Measurements from ENCODE around the gene HLA-C. TPM values are rescaled to one million over a fixed set of nuclear protein-coding genes. Genes with fewer than 3 reads are reported as not detected.
A peak's percentile ranks its signal among the peaks of the same experiment; 100 is the strongest.

The HLA-C gene
- total RNA-seq, 1 experiment from 2014 or later, result 170 TPM

DNA sequence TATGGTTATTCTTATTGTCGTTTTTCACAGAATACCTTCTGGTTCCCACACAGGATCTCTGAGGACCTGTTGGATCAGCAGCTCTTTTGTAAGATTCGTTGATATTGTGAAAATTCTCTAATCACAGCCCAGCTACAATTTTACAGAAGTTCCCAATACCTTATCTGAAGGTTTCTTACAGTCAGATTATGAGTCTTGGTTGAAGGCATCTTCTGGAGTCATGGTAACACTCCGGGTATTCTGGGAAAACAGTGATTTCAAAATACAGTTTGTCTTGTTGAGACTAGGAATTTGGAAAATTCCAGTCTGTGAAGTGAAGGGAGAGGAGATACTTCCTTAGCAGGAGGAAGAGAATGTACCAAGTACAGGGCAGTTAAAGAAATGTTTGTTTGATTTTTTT lies 22.2 kb upstream of the HLA-C start:
- intact Hi-C loops (cut with micrococcal nuclease; ENCODE audit: unreplicated experiment) (no loop called here), in situ Hi-C loops (cut with HindIII; ENCODE audit: low pct_unique_long_range_greater_than_20kb, low sequenced_read_pairs) (no loop called here)
- ATAC-seq (no peak), DNase-seq (ENCODE audit: low read depth, low spot score) (no peak)
- POLR2A ChIA-PET, result no interaction called here
- CTCF ChIA-PET, result no interaction called here
- Histone ChIP-seq H3K9me3 (ENCODE audit: control insufficient read depth, insufficient read depth, low read depth, low read length) (no peaks in the 10 kb centered on the region), H3K27me3 (ENCODE audit: control insufficient read depth, insufficient read depth, low read length) (peaks cover 18% of the 10 kb centered on the region), H3K4me1 (ENCODE audit: control insufficient read depth, insufficient read depth, low read length) (no peaks in the 10 kb centered on the region), H3K4me3 (ENCODE audit: low read depth in 2 of 2, low read length in 2 of 2) (no peak overlapping the region), H3K27ac (ENCODE audit: low read length) (no peak overlapping the region), H3K36me3 (ENCODE audit: control insufficient read depth, insufficient read depth, low read length) (no peaks in the 10 kb centered on the region)
- no TSS peak for BruUV-seq (replicated peaks)
- TF ChIP-seq POLR2AphosphoS5 (IDR thresholded peaks at IDR 0.05; ENCODE audit: low read depth, low read length), result no peak

DNA sequence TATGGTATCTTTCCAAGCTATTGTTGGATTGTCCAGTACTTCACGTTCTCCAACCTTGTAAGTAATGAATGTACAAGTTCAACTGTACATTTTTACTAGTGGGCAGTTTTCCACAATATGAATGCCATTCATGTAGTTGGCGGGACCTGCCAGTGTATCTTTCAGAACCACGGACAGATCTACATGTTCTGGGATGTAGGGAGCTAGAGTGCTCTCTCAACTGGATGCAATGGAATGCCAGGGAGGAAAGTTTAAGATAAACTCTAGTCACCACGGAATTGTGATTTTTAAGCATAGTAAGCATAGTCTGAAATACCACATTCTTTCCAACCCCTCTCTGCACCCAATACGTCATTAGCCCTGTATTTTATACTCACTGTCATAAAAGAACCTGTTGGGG lies 21.5 kb upstream of the HLA-C start:
- DNase-seq (ENCODE audit: low read depth, low spot score), result no peak
- H3K27me3 ChIP-seq (ENCODE audit: control insufficient read depth, insufficient read depth, low read length), result peaks cover 18% of the 10 kb centered on the region
- H3K4me1 ChIP-seq (ENCODE audit: control insufficient read depth, insufficient read depth, low read length), result no peaks in the 10 kb centered on the region
- intact Hi-C loops (cut with micrococcal nuclease; ENCODE audit: unreplicated experiment), result no loop called here
- POLR2A ChIA-PET, result no interaction called here
- CTCF ChIA-PET, result no interaction called here
- no TSS peak for BruUV-seq (replicated peaks)
- H3K36me3 ChIP-seq (ENCODE audit: control insufficient read depth, insufficient read depth, low read length), result no peaks in the 10 kb centered on the region
- in situ Hi-C loops (cut with HindIII; ENCODE audit: low pct_unique_long_range_greater_than_20kb, low sequenced_read_pairs), result no loop called here
- ATAC-seq, result no peak
- no peak for TF ChIP-seq TCF7L2 (IDR thresholded peaks at IDR 0.05; ENCODE audit: low read depth, low read length)
- TF ChIP-seq, protein P1, sequence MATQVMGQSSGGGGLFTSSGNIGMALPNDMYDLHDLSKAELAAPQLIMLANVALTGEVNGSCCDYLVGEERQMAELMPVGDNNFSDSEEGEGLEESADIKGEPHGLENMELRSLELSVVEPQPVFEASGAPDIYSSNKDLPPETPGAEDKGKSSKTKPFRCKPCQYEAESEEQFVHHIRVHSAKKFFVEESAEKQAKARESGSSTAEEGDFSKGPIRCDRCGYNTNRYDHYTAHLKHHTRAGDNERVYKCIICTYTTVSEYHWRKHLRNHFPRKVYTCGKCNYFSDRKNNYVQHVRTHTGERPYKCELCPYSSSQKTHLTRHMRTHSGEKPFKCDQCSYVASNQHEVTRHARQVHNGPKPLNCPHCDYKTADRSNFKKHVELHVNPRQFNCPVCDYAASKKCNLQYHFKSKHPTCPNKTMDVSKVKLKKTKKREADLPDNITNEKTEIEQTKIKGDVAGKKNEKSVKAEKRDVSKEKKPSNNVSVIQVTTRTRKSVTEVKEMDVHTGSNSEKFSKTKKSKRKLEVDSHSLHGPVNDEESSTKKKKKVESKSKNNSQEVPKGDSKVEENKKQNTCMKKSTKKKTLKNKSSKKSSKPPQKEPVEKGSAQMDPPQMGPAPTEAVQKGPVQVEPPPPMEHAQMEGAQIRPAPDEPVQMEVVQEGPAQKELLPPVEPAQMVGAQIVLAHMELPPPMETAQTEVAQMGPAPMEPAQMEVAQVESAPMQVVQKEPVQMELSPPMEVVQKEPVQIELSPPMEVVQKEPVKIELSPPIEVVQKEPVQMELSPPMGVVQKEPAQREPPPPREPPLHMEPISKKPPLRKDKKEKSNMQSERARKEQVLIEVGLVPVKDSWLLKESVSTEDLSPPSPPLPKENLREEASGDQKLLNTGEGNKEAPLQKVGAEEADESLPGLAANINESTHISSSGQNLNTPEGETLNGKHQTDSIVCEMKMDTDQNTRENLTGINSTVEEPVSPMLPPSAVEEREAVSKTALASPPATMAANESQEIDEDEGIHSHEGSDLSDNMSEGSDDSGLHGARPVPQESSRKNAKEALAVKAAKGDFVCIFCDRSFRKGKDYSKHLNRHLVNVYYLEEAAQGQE (IDR thresholded peaks at IDR 0.05; ENCODE audit: insufficient read depth in 1 of 2, low read depth in 2 of 2, low read length in 1 of 2), result peak; percentile 87 to 89
- no peaks in the 10 kb centered on the region for H3K9me3 ChIP-seq (ENCODE audit: control insufficient read depth, insufficient read depth, low read depth, low read length)
- H3K4me3 ChIP-seq (ENCODE audit: low read depth in 2 of 2, low read length in 2 of 2), result no peak overlapping the region
- no peak overlapping the region for H3K27ac ChIP-seq (ENCODE audit: low read length)

DNA sequence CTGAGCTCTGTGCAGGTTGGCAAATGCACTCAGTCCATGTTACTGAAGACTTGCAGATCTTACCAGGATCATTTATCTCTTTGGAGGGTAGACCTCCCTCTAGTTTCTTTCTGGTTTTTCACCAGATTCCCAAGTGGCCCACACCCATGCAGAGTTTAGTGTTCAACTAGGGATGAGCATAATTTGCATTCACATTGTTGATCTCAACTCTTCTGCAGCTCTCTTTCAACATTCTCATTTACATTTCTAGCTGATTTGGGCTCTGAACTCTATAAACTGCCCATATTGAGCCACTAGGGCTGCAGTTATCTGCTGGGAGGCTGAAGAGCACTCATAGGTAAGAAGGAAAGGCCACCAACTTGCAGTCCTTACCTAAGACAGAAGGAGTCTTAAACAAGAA lies 17.9 kb upstream of the HLA-C start:
- intact Hi-C loops (cut with micrococcal nuclease; ENCODE audit: unreplicated experiment), result no loop called here
- Histone ChIP-seq H3K36me3 (ENCODE audit: control insufficient read depth, insufficient read depth, low read length) (no peaks in the 10 kb centered on the region), H3K27ac (ENCODE audit: low read length) (no peak overlapping the region), H3K27me3 (ENCODE audit: control insufficient read depth, insufficient read depth, low read length) (peaks cover 18% of the 10 kb centered on the region), H3K4me3 (ENCODE audit: low read depth in 2 of 2, low read length in 2 of 2) (no peak overlapping the region), H3K9me3 (ENCODE audit: control insufficient read depth, insufficient read depth, low read depth, low read length) (no peaks in the 10 kb centered on the region), H3K4me1 (ENCODE audit: control insufficient read depth, insufficient read depth, low read length) (no peaks in the 10 kb centered on the region)
- in situ Hi-C loops (cut with HindIII; ENCODE audit: low pct_unique_long_range_greater_than_20kb, low sequenced_read_pairs), result no loop called here
- ATAC-seq (no peak), DNase-seq (ENCODE audit: low read depth, low spot score) (no peak)
- CTCF ChIA-PET, result no interaction called here
- BruUV-seq (replicated peaks), result no TSS peak
- TF ChIP-seq, protein P2, sequence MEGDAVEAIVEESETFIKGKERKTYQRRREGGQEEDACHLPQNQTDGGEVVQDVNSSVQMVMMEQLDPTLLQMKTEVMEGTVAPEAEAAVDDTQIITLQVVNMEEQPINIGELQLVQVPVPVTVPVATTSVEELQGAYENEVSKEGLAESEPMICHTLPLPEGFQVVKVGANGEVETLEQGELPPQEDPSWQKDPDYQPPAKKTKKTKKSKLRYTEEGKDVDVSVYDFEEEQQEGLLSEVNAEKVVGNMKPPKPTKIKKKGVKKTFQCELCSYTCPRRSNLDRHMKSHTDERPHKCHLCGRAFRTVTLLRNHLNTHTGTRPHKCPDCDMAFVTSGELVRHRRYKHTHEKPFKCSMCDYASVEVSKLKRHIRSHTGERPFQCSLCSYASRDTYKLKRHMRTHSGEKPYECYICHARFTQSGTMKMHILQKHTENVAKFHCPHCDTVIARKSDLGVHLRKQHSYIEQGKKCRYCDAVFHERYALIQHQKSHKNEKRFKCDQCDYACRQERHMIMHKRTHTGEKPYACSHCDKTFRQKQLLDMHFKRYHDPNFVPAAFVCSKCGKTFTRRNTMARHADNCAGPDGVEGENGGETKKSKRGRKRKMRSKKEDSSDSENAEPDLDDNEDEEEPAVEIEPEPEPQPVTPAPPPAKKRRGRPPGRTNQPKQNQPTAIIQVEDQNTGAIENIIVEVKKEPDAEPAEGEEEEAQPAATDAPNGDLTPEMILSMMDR (IDR thresholded peaks at IDR 0.05), result no peak
- no peak for TF ChIP-seq SIN3A (IDR thresholded peaks at IDR 0.05; ENCODE audit: borderline replicate concordance, insufficient read depth, low read depth, low read length)
- no peak for TF ChIP-seq TCF7L2 (IDR thresholded peaks at IDR 0.05; ENCODE audit: low read depth, low read length)
- TF ChIP-seq POLR2AphosphoS5 (IDR thresholded peaks at IDR 0.05; ENCODE audit: low read depth, low read length), result no peak
- TF ChIP-seq, protein P1 (IDR thresholded peaks at IDR 0.05; ENCODE audit: insufficient read depth in 1 of 2, low read depth in 2 of 2, low read length in 1 of 2), result no peak
- POLR2A ChIA-PET, result no interaction called here

All from Panc1 (cell line).